HepG2 (cell line): ENCODE results near the gene BFSP1. TPM values are rescaled to one million over a fixed set of nuclear protein-coding genes. Genes with fewer than 3 reads are reported as not detected.

Experiments used
- CCAR2 ChIP-seq: fragments of 200-400 bp; formaldehyde crosslinking; optimal IDR thresholded peaks from 2 replicates; pipeline ENCODE3; 2018; ENCODE audit warnings: low read depth, mild to moderate bottlenecking, low read length, moderate library complexity
- GABPA ChIP-seq, 2 experiments: IDR thresholded peaks; 2 replicates each; pipeline ENCODE4 v1.6.1; 2011 to 2016; ENCODE audit warnings: low read depth in 2 of 2, low read length in 1 of 2, missing biosample characterization in 1 of 2, missing genetic modification characterization in 1 of 2
- GATA4 ChIP-seq: sonication (generic); IDR thresholded peaks from 2 replicates; pipeline ENCODE4 v1.6.1; 2016; ENCODE audit warnings: antibody characterized with exemption, low read depth, borderline replicate concordance
- MAF1 ChIP-seq: sonication (generic); formaldehyde crosslinking; IDR thresholded peaks from 2 replicates; pipeline ENCODE4 v1.5.0; 2020; ENCODE audit warnings: missing genetic modification reagents, borderline replicate concordance
- PREB ChIP-seq: sonication (generic); formaldehyde crosslinking; IDR thresholded peaks from 2 replicates; pipeline ENCODE4 v1.4.0; 2020; ENCODE audit warnings: missing genetic modification reagents
- RFX5 ChIP-seq: IDR thresholded peaks from 2 replicates; pipeline ENCODE4 v1.6.1; 2011; ENCODE audit warnings: low read depth, low read length, improper control_type of control experiment
- ZNF234 ChIP-seq: sonication (generic); formaldehyde crosslinking; conservative IDR thresholded peaks from 2 replicates; pipeline ENCODE4 v1.5.1; 2020; ENCODE audit warnings: mild to moderate bottlenecking, missing genetic modification reagents
- ZNF407 ChIP-seq: sonication (generic); formaldehyde crosslinking; IDR thresholded peaks from one replicate; pipeline ENCODE4 v1.5.1; 2020; ENCODE audit warnings: mild to moderate bottlenecking, missing genetic modification reagents; ENCODE audit errors: not compliant biosample characterization
- ZNF570 ChIP-seq: sonication (generic); formaldehyde crosslinking; IDR thresholded peaks from 2 replicates; pipeline ENCODE4 v1.4.0; 2020; ENCODE audit warnings: mild to moderate bottlenecking, missing genetic modification reagents, borderline replicate concordance
- ZNF616 ChIP-seq: sonication (generic); formaldehyde crosslinking; IDR thresholded peaks from 2 replicates; pipeline ENCODE4 v1.5.0; 2020; ENCODE audit warnings: low read depth, mild to moderate bottlenecking, missing genetic modification reagents
- ZSCAN9 ChIP-seq: IDR thresholded peaks from 2 replicates; pipeline ENCODE4 v1.6.1; 2016; ENCODE audit warnings: borderline replicate concordance
- polyA plus RNA-seq, 8 experiments: library from polyadenylated mRNA; depleted of rRNA in 3 of 8; stranded (reverse) in 7 of 8; unstranded in 1 of 8; fragments of >200 nt; fragmentation: Illumina TruSeq in 4 of 8; extraction: Trizol in 4 of 8; gene quantifications; 2 replicates each; pipeline versions ENCODE4 v1.2.1 to v1.2.3, GENCODE V29; 2011 to 2016; ENCODE audit warnings: low read depth in 4 of 8, missing spikeins in 1 of 8, mixed read lengths in 1 of 8; ENCODE audit not compliant: insufficient read depth in 1 of 8
- total RNA-seq, 5 experiments: library from RNA; depleted of rRNA; stranded (reverse); fragments of >200 nt; fragmentation: Illumina TruSeq; extraction: Trizol; gene quantifications; 2 replicates each; pipeline ENCODE4 v1.2.3, GENCODE V29; 2016; ENCODE audit warnings: low read depth in 1 of 5
- TF ChIP-seq, protein P1 (sequence below): IDR thresholded peaks from 2 replicates; pipeline ENCODE4 v1.6.1; 2016; ENCODE audit warnings: missing biosample characterization, missing genetic modification reagents, low read depth

Gene BFSP1
- total and polyA plus RNA-seq, 2 of the 13 experiments (the other 11 are each of a cell fraction or from before 2014, with no cell fraction given): 0.22 to 0.26 TPM

DNA sequence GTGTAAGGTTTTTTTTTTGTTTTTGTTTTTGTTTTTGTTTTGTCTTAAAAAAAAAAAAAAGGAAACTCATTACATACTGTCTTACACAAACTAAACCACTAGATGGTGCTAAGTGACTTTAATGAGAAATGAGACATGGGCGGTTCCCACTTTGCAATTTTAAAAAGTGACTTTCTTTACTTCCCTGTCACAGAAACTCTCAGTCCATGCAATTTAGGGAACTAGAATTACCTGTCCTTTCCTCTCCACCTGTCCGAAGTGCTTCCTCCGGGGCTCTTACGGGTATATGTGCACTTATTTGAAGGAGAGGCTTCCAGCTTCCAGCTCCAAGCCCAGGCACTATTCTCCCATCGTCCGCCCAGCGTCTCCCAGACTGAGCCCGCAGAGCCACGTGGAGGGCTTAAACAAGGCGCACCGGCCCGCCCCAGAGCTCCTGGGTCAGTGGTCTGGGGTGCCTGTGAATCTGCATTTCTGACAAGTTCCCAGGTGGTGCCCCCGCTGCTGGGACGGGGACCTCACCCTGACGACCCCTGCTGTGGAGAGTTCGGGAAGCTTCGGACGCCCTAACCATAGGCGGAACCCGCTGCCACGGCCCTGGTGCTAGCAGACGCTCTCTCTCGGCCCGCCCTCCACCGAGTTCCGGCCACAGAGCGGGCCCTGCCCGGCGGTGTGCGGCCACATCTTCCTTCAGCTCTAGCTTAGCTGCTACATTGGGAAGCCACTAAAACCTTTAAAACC lies 26.1 kb downstream of the BFSP1 start (continued):
- TF ChIP-seq ZNF407 (CRISPR knock-in tag) (no peak), RFX5 (0 out of 2 replicates have a peak, but pooled peaks have one; percentile 15), ZNF234 (CRISPR knock-in tag) (no peak; the same call in 1 of the 2 replicates), ZSCAN9 (CRISPR knock-in tag) (no peak), CCAR2 (no peak), MAF1 (CRISPR knock-in tag) (0 out of 2 replicates have a peak, but pooled peaks have one; percentile 47), PREB (CRISPR knock-in tag) (peak; percentile 45; the same call in 1 of the 2 replicates), ZNF570 (no peak), ZNF616 (CRISPR knock-in tag) (no peak), GATA4 (no peak), GABPA (IDR thresholded peaks at IDR 0.05; ENCODE audit: low read depth, low read length) (no peak; the same call in 1 of the 2 replicates), GABPA (CRISPR knock-in tag; IDR thresholded peaks at IDR 0.05; ENCODE audit: low read depth) (peak; percentile 49)
- TF ChIP-seq, protein P1, sequence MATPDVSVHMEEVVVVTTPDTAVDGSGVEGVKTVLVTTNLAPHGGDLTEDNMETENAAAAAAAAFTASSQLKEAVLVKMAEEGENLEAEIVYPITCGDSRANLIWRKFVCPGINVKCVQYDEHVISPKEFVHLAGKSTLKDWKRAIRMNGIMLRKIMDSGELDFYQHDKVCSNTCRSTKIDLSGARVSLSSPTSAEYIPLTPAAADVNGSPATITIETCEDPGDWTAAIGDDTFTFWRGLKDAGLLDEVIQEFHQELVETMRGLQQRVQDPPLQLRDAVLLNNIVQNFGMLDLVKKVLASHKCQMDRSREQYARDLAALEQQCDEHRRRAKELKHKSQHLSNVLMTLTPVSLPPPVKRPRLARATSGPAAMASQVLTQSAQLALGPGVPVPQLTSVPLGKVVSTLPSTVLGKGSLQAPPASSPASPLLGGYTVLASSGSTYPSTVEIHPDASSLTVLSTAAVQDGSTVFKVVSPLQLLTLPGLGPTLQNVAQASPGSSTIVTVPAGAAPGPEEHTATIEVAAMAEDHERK: no peak
